ENCODE results near the gene YAF2. TPM values are rescaled to one million over a fixed set of nuclear protein-coding genes. Genes with fewer than 3 reads are reported as not detected.
"Not testable (repeated sequence)": the region's sequence is repeated elsewhere in the genome, so short reads cannot be mapped to it uniquely, and the experiment has no call there.

The YAF2 gene
- total RNA-seq, 1 experiment from 2014 or later = 27.6 TPM

DNA sequence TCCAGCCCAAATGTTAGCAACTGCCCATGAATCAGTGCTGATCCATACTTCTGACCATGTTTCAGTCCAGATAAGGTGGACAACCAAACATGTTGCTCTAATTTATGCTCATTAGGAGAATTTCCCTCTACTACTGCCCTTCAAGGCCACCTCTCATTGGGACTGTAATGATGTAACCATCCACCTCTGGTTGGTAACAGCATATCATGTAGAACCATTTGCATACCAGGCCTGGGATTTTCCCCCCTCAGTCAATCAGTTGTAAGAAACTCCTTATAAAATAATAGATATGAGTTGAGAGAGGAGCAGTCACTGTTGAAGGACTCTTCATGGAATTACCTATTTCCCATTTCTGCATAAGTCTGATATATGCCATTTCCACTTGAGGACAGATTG, 17.8 kb upstream of the YAF2 start:
- ATAC-seq (no peak), DNase-seq (ENCODE audit: low read depth, low spot score) (no peak)
- intact Hi-C loops (cut with micrococcal nuclease; ENCODE audit: unreplicated experiment) (no loop called here), in situ Hi-C loops (cut with HindIII; ENCODE audit: low pct_unique_long_range_greater_than_20kb, low sequenced_read_pairs) (no loop called here)
- TF ChIP-seq TCF7L2 (IDR thresholded peaks at IDR 0.05; ENCODE audit: low read depth, low read length) = no peak
- TF ChIP-seq REST (IDR thresholded peaks at IDR 0.05; ENCODE audit: insufficient read depth in 1 of 2, low read depth in 2 of 2, low read length in 1 of 2) = no peak
- TF ChIP-seq CTCF (IDR thresholded peaks at IDR 0.05) = no peak
- TF ChIP-seq POLR2AphosphoS5 (IDR thresholded peaks at IDR 0.05; ENCODE audit: low read depth, low read length) = no peak
- TF ChIP-seq SIN3A (IDR thresholded peaks at IDR 0.05; ENCODE audit: borderline replicate concordance, insufficient read depth, low read depth, low read length) = no peak
- CTCF ChIA-PET = interaction anchor here (0.6 kb wide), 1 partner anchor 162 kb away, joined by 13 read pairs; no protein-coding TSS in a partner anchor
- Histone ChIP-seq H3K4me1 (ENCODE audit: control insufficient read depth, insufficient read depth, low read length) (no peaks in the 10 kb centered on the region), H3K27me3 (ENCODE audit: control insufficient read depth, insufficient read depth, low read length) (no peaks in the 10 kb centered on the region), H3K9me3 (ENCODE audit: control insufficient read depth, insufficient read depth, low read depth, low read length) (no peaks in the 10 kb centered on the region), H3K4me3 (ENCODE audit: low read depth in 2 of 2, low read length in 2 of 2) (no peak overlapping the region), H3K36me3 (ENCODE audit: control insufficient read depth, insufficient read depth, low read length) (no peaks in the 10 kb centered on the region), H3K27ac (ENCODE audit: low read length) (no peak overlapping the region)
- POLR2A ChIA-PET = no interaction called here
- BruUV-seq (replicated peaks) = no TSS peak

GRCh38 chr12:42255221-42255865, 17.3 kb upstream of the YAF2 start:
- POLR2A ChIA-PET = no interaction called here
- no peaks in the 10 kb centered on the region for H3K9me3 ChIP-seq (ENCODE audit: control insufficient read depth, insufficient read depth, low read depth, low read length)
- DNase-seq (ENCODE audit: low read depth, low spot score) (no peak), ATAC-seq (no peak)
- no peaks in the 10 kb centered on the region for H3K36me3 ChIP-seq (ENCODE audit: control insufficient read depth, insufficient read depth, low read length)
- no peaks in the 10 kb centered on the region for H3K27me3 ChIP-seq (ENCODE audit: control insufficient read depth, insufficient read depth, low read length)
- BruUV-seq (replicated peaks) = no TSS peak
- in situ Hi-C loops (cut with HindIII; ENCODE audit: low pct_unique_long_range_greater_than_20kb, low sequenced_read_pairs) = no loop called here
- H3K4me3 ChIP-seq (ENCODE audit: low read depth in 2 of 2, low read length in 2 of 2) = no peak overlapping the region
- CTCF ChIA-PET = no interaction called here
- H3K4me1 ChIP-seq (ENCODE audit: control insufficient read depth, insufficient read depth, low read length) = no peaks in the 10 kb centered on the region
- intact Hi-C loops (cut with micrococcal nuclease; ENCODE audit: unreplicated experiment) = no loop called here
- no peak overlapping the region for H3K27ac ChIP-seq (ENCODE audit: low read length)
- peak; percentile 21 for TF ChIP-seq CTCF (IDR thresholded peaks at IDR 0.05)
- TF ChIP-seq POLR2AphosphoS5 (IDR thresholded peaks at IDR 0.05; ENCODE audit: low read depth, low read length) = no peak

- H3K9me3 ChIP-seq (ENCODE audit: control insufficient read depth, insufficient read depth, low read depth, low read length); intact Hi-C loops (cut with micrococcal nuclease; ENCODE audit: unreplicated experiment); H3K36me3 ChIP-seq (ENCODE audit: control insufficient read depth, insufficient read depth, low read length); DNase-seq (ENCODE audit: low read depth, low spot score); H3K4me1 ChIP-seq (ENCODE audit: control insufficient read depth, insufficient read depth, low read length); POLR2A ChIA-PET; H3K27me3 ChIP-seq (ENCODE audit: control insufficient read depth, insufficient read depth, low read length); in situ Hi-C loops (cut with HindIII; ENCODE audit: low pct_unique_long_range_greater_than_20kb, low sequenced_read_pairs); H3K27ac ChIP-seq (ENCODE audit: low read length); H3K4me3 ChIP-seq (ENCODE audit: low read depth in 2 of 2, low read length in 2 of 2); CTCF ChIA-PET; ATAC-seq; BruUV-seq (replicated peaks): not testable (repeated sequence)
Measured at GRCh38 chr12:42252645-42253044, 14.6 kb upstream of the YAF2 start.

DNA sequence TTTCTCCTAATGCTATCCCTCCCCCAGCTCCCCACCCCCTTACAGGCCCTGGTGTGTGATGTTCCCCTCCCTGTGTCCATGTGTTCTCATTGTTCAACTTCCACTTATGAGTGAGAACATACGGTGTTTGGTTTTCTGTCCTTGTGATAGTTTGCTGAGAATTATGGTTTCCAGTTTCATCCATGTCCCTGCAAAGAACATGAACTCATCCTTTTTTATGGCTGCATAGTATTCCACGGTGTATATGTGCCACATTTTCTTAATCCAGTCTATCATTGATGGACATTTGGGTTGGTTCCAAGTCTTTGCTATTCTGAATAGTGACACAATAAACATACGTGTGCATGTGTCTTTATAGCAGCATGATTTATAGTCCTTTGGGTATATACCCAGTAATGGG, 11.0 kb upstream of the YAF2 start:
- H3K27me3 ChIP-seq (ENCODE audit: control insufficient read depth, insufficient read depth, low read length); H3K27ac ChIP-seq (ENCODE audit: low read length); ATAC-seq; intact Hi-C loops (cut with micrococcal nuclease; ENCODE audit: unreplicated experiment); H3K9me3 ChIP-seq (ENCODE audit: control insufficient read depth, insufficient read depth, low read depth, low read length); POLR2A ChIA-PET; BruUV-seq (replicated peaks); H3K4me3 ChIP-seq (ENCODE audit: low read depth in 2 of 2, low read length in 2 of 2); in situ Hi-C loops (cut with HindIII; ENCODE audit: low pct_unique_long_range_greater_than_20kb, low sequenced_read_pairs); DNase-seq (ENCODE audit: low read depth, low spot score); H3K4me1 ChIP-seq (ENCODE audit: control insufficient read depth, insufficient read depth, low read length); CTCF ChIA-PET; H3K36me3 ChIP-seq (ENCODE audit: control insufficient read depth, insufficient read depth, low read length): not testable (repeated sequence)

All from Panc1 (cell line).